ENCODE results near the gene CCL22. TPM values are rescaled to one million over a fixed set of nuclear protein-coding genes. Genes with fewer than 3 reads are reported as not detected.

CCL22 gene
- total RNA-seq, 1 experiment from 2014 or later: not detected

DNA sequence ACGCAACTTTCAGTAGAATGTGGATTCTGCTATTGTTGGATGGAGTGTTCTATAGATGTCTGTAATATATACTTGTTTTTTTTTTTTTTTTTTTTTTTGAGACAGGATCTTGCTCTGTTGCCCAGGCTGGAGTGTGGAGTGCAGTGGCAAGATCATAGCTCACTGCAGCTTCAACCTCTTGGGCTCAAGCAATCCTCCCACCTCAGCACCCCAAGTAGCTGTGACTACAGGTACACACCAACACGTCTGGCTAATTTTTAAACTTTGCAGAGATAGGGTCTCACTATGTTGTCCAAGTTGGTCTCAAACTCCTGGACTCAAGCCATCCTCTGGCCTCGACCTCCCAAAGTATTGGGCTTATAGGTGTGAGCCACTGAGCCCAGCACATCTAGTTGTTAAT lies 27.2 kb upstream of the CCL22 start:
- no peaks in the 10 kb centered on the region for H3K79me1 ChIP-seq (ENCODE audit: insufficient read depth, low read depth, low read length, poor library complexity, severe bottlenecking)
- H3K56ac ChIP-seq (ENCODE audit: insufficient read length, low read depth, low read length): no peak overlapping the region
- H3K9ac ChIP-seq (ENCODE audit: extremely low read depth, insufficient read length, low read length): no peak overlapping the region
- H3K18ac ChIP-seq (ENCODE audit: insufficient read length, low read depth, low read length): no peak overlapping the region
- no peaks in the 10 kb centered on the region for H3K79me2 ChIP-seq (ENCODE audit: insufficient read depth, low read length)
- H2AK5ac ChIP-seq (ENCODE audit: insufficient read length, low read length): no peak overlapping the region
- H3K27ac ChIP-seq (ENCODE audit: insufficient read length, low read depth, low read length): no peak overlapping the region
- no peak overlapping the region for H2BK120ac ChIP-seq (ENCODE audit: low read depth, low read length, poor library complexity, severe bottlenecking)
- Mint-ChIP-seq H3K27ac (no peak overlapping the region), H3K4me1 (no peaks in the 10 kb centered on the region), H3K36me3 (ENCODE audit: insufficient read depth in 1 of 3, low read depth in 3 of 3) (no peaks in the 10 kb centered on the region), H3K4me3 (no peak overlapping the region; a peak in 1 of 5 replicates), H3K9me3 (peaks cover 2 to 4% of the 10 kb centered on the region in 2 experiments; a peak in 4 of 5 replicates), H3K27me3 (ENCODE audit: low read depth) (peaks cover 7% of the 10 kb centered on the region)
- WGBS (ENCODE audit: extremely low coverage, insufficient read length, low lambda C conversion rate): no CpG with 5 or more reads among the region's 3 CpGs
- TF ChIP-seq, protein P1, sequence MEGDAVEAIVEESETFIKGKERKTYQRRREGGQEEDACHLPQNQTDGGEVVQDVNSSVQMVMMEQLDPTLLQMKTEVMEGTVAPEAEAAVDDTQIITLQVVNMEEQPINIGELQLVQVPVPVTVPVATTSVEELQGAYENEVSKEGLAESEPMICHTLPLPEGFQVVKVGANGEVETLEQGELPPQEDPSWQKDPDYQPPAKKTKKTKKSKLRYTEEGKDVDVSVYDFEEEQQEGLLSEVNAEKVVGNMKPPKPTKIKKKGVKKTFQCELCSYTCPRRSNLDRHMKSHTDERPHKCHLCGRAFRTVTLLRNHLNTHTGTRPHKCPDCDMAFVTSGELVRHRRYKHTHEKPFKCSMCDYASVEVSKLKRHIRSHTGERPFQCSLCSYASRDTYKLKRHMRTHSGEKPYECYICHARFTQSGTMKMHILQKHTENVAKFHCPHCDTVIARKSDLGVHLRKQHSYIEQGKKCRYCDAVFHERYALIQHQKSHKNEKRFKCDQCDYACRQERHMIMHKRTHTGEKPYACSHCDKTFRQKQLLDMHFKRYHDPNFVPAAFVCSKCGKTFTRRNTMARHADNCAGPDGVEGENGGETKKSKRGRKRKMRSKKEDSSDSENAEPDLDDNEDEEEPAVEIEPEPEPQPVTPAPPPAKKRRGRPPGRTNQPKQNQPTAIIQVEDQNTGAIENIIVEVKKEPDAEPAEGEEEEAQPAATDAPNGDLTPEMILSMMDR (conservative IDR thresholded peaks at IDR 0.05): no peak
- no peak overlapping the region for H3K4me2 ChIP-seq (ENCODE audit: insufficient read depth, insufficient read length, low read length)
- H2AFZ ChIP-seq (ENCODE audit: low read length): no peak overlapping the region
- H3K4me1 ChIP-seq (ENCODE audit: insufficient read depth, low read length): no peaks in the 10 kb centered on the region
- no peak overlapping the region for H4K5ac ChIP-seq (ENCODE audit: insufficient read length, low read depth, low read length)
- H2BK12ac ChIP-seq (ENCODE audit: insufficient read length, low read depth, low read length): no peak overlapping the region
- no peak overlapping the region for H3K23ac ChIP-seq (ENCODE audit: insufficient read length, low read depth, low read length)
- no peak overlapping the region for H3T11ph ChIP-seq (ENCODE audit: low read length)
- no peak overlapping the region for H3K4ac ChIP-seq (ENCODE audit: low read depth, low read length)
- no peak for DNase-seq
- H4K91ac ChIP-seq (ENCODE audit: insufficient read length, low read depth, low read length): no peak overlapping the region
- H3K9me3 ChIP-seq (ENCODE audit: control insufficient read depth, low read depth, low read length): no peaks in the 10 kb centered on the region
- no peaks in the 10 kb centered on the region for H4K20me1 ChIP-seq (ENCODE audit: control insufficient read depth, insufficient read depth, insufficient read length)
- H2BK20ac ChIP-seq (ENCODE audit: low read depth, low read length, poor library complexity, severe bottlenecking): no peak overlapping the region
- H2BK5ac ChIP-seq (ENCODE audit: insufficient read length, low read length): no peak overlapping the region
- H4K8ac ChIP-seq (replicated peaks; ENCODE audit: insufficient read length, low read depth, low read length): no peak overlapping the region
- no peak overlapping the region for H3K14ac ChIP-seq (ENCODE audit: insufficient read depth, low read length)
- no peak overlapping the region for H2BK15ac ChIP-seq (ENCODE audit: low read depth, low read length)
- H3K23me2 ChIP-seq (ENCODE audit: insufficient read length, low read depth, low read length, poor library complexity, severe bottlenecking): no peaks in the 10 kb centered on the region
- H3K27me3 ChIP-seq (ENCODE audit: insufficient read depth, low read length): no peaks in the 10 kb centered on the region

Data from H9 (cell line).